CD4-positive, alpha-beta T cell treated with Interleukin-10 for 1 hour (primary cell): Measurements from ENCODE around the gene PTGER4.
"Not testable (repeated sequence)": the region's sequence is repeated elsewhere in the genome, so short reads cannot be mapped to it uniquely, and the experiment has no call there.

ENCODE experiments used
- DNase-seq: peaks from one replicate; pipeline ENCODE4 v3.0.0-alpha.2; 2020

Gene PTGER4

GRCh38 chr5:40694433-40694832 lies 14.7 kb downstream of the PTGER4 start:
- no peak for DNase-seq

DNA sequence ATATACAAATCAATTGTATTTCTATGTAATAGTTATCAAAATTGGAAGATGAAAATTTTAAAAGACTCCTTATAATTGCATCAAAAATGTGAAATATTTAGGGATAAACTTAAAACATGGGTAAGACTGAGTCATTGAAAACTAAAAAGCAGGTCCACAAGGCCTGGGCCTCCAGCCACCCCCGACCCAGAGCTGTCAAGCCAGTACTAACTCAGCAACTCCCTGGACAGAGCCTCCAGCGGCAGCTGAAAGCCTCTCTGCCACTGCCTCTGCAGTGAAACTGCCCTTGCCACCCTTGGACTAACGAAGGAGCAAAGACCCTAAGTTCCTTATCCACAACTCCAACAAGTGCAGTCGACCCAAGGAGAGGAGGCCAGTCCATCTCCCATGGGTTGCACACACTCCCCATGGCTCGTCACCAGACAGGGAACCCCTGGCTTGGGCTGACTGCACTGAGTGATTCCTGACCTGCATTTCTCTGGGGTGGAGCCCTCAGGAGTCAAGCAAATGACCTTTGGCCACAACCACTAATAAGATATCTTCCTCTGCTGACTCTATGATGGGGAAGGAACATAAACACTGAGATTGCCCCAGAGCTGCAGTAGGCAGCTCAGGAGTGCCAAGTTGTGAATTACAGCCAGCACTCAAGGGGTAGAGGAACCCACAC lies 20.5 kb downstream of the PTGER4 start:
- DNase-seq, result no peak

GRCh38 chr5:40702027-40702426 lies 22.3 kb downstream of the PTGER4 start:
- not testable (repeated sequence) for DNase-seq

- not testable (repeated sequence) for DNase-seq
These were observed 25.8 kb downstream of the PTGER4 start for GRCh38 chr5:40705484-40705883.

DNA sequence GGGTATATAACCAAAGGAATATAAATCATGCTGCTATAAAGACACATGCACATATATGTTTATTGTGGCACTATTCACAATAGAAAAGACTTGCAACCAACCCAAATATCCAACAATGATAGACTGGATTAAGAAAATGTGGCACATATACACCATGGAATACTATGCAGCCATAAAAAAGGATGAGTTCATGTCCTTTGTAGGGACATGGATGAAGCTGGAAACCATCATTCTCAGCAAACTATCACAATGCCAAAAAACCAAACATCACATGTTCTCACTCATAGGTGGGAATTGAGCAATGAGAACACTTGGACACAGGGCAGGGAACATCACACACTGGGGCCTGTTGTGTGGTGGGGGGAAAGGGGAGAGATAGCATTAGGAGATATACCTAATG lies 30.9 kb downstream of the PTGER4 start:
- DNase-seq, result not testable (repeated sequence)

DNA sequence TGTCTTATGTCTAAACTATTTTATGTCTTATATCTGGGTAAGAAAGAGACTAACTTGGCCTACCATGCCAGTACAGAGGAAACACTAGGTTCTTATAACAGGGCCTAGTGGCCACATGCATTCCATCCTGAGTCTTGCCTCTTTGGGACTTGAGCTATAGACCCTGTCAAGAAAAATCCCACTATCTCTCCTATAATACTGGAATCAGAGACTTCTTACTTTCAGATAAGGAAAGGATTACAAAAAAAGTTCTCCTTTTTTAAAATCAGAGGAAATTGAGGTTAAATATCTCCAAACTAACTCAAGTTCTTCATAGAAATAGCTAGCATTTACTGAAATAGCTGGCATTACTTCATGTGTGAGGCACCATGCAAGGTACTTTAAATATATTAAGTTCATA lies 34.3 kb downstream of the PTGER4 start:
- no peak for DNase-seq

DNA sequence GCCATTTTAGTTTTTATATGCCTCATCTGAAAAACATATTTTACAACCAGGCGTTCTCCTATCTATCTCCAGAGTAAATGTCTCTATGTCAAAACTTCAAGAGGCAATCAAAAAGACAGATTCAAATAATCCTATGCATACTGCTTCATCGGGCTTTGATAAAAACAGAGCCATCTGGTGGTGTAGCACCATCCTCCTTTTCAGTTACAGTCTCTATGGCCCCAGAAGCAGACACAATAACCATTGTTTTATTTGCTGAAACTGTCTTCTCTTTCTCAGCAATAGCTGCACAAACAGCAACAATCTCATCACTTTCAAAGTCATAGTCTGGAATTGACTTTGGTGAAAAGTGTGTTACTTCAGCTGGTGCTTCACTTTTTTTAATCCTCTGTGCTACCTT lies 36.3 kb downstream of the PTGER4 start:
- no peak for DNase-seq

DNA sequence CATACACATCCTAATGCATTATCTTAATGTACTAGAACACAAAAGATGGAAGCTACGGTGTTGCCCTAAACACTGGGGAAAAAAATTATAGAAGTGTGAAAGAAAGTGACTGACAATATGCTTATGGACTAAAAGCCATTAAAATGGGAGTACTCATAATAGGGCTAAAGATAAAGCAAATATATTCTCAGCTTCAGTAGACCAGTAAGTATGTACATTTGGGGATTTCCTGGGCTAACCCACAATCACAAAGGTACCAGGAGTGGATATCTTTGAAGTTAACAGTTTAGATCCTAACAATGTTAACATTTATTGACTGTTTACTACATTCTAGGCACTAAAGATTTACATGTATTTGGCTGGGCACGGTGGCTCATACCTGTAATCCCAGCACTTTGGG lies 36.9 kb downstream of the PTGER4 start:
- no peak for DNase-seq

DNA sequence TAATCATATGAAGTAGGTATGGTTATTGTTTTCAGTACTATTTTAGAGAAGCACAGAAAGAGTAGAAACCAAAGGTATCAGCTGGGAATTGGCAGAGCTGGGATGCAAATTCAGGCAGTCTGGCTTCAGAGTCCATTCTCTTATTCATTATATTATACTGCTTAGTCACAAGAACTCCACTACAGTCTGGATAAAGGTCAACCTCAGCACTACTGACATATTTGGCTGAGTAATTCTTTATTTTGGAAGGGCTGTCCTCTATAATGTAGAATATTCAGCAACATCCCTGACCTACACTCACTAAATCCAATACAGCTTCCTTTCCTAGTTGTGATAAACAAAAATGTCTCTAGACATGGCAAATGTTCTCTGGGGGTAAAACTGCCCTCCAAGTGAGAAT lies 37.6 kb downstream of the PTGER4 start:
- no peak for DNase-seq

DNA sequence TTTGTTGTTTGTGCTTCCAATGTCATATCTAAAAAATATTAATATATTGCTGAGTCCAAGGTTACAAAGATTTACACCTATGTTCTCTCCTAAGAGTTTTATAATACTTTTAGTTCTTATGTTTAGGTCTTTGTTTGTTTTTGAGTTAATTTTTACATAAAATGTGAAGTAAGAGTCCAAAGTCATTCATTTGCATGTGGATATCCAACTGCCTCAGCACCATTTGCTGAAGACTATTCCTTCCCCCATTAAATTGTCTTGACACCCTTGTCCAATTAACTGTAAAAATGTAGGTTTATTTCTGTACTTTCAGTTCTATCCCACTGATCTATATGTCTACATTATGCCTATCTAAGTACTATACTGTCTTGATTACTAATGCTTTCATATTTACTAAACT lies 40.4 kb downstream of the PTGER4 start:
- no peak for DNase-seq

GRCh38 chr5:40722497-40722911 lies 42.8 kb downstream of the PTGER4 start:
- not testable (repeated sequence) for DNase-seq

DNA sequence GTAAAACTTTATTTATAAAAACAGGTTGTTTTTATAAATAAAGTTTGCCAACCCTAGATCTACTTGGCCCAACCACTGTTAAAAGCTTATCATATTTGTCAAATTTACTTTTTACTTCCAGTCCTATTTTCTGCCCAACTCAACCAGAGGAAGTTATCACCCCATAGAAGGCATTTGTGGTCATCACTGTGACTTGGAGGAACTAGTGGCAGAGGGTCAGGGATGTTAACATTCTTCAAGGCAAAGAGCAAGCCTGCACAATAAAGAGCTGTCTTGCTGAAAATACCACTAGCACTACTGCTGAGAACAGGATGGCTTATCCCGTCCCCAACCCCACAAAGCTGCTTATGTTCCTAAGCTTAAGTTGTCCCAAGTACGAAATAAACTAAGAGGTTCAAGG lies 53.7 kb downstream of the PTGER4 start:
- no peak for DNase-seq

DNA sequence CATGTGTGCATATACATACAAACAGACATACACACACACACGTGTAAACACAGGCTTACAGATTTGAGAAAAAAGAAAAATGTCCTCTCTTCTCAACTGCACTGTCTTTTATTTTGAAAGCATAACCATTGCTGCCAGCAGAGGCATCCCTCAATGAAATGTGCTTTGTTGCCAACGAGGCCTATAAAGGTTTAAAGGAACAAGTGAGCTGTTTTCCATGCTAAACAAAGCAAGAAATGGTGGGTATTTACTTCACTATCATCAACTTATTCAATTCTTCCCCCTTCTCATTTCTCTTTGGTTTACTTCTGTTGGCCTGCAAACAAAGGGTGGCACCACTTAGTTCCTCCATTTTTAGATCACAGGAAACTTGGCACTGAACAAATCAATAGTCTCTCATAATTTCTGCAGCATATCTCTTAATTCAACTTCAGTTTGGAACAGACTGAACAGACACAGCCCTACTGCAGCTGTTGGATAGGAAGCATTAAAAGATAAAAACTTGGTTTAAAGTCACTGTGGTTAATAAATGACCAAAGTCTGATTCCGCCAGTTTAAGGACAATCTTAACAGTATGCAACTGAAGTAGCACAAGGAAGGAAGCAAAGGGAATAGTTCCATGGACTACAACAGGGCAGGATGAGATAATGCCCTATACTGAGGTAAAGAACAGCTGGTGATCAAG lies 54.3 kb downstream of the PTGER4 start:
- no peak for DNase-seq

DNA sequence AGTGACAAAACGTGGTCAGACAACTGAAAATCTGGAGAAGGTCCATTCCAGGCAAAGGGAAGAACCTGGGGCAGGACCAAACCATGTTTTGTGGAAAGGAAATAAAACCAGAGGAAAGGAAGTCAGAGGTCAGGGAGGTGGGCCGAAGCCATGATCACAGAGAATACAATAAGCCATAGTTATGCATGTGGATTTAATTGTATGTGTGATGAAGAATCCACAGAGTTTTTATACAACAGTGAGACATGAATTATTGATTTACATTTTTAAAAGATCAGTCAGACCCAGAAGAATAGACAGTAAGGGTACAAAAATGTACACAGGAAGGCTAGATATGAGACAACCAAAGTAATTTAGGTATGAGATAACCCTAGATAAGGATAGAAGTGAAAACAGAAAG lies 55.3 kb downstream of the PTGER4 start:
- no peak for DNase-seq

- no peak for DNase-seq
These were observed 55.9 kb downstream of the PTGER4 start for GRCh38 chr5:40735609-40736008.

DNA sequence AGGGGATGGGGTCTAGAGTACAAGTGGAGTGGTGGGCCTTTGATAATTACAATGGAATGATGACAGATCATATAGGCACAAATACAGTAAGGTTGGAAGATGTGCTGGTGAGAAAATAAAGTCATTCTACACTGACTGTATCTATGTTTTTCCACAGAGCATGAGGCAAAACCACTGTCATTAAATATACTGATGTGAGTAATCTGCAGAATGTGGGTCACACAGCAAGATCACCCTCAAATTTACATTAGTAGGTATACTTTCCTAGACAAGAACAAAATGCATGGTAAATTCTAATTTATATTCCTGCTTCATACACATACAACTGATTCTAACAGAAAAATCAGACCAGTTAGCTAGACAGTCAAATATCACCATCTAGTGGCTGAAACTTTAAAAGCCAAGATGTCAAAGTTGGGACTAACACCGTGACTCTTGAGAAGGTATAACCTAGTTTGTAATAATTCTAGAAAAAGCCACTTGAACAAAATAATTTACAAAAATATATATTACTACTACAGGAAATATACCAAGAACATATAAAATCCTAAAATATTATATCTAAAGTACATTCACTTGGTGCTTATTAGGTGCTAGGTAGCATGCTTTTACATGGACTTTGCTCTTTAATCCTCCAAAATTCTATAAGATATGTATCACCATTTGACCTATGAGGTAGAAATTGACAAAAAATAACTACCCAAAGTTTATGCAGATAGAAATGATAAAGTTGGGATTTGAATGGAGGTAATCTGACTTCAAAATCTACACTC lies 56.6 kb downstream of the PTGER4 start:
- peak; percentile 75 for DNase-seq

DNA sequence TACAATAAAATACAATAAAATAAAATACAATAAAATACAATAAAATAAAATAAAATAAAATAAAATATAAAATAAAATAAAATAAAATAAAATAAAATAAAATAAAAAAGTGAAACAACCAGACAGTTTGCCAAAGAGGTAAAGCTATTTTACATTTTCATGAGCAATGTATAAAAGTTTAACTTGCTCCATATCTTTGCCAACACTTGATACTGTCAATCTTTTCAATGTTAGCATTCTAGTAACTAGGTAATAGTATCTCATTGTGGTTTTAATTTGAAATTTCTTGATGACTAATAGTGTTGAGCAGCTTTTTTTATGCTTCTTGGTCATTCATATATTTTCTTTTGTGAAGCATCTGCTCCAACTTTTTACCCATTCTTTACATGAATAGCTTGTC lies 58.8 kb downstream of the PTGER4 start:
- no peak for DNase-seq
